ENCODE results near the gene TPRG1L.
A peak's percentile ranks its signal among the peaks of the same experiment; 100 is the strongest.

TPRG1L gene

GRCh38 chr1:3614755-3615742 lies 9.8 kb upstream of the TPRG1L start:
- H3K4me3 ChIP-seq (ENCODE audit: control insufficient read depth, low read depth, low read length), result no peak overlapping the region
- TF ChIP-seq CTCF (IDR thresholded peaks at IDR 0.05; ENCODE audit: control insufficient read depth, insufficient read depth, low read depth, low read length, missing control alignments), result peak; percentile 81
- no peak for DNase-seq (ENCODE audit: low read depth)

DNA sequence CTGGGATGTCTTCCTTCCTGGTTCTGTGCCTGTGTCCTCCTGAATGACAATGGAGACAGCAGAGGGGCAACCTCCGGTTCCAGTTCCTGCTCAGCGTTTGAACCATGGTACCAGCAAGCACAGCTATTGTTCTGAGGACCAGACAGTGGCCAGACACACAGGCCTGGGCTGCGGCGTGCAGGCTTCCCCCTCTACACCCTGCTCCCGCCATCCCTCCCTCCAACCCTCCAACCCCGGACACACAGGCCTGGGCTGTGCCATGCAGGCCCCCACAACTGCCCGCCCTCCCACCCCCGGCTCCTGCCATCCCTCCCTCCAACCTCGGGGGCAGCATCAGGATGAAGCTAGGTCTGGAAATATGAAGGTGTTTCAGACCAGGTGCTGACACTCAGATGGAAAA lies 8.0 kb upstream of the TPRG1L start:
- no peak overlapping the region for H3K4me3 ChIP-seq (ENCODE audit: control insufficient read depth, low read depth, low read length)
- DNase-seq (ENCODE audit: low read depth), result no peak
- no peak for TF ChIP-seq CTCF (IDR thresholded peaks at IDR 0.05; ENCODE audit: control insufficient read depth, insufficient read depth, low read depth, low read length, missing control alignments)

DNA sequence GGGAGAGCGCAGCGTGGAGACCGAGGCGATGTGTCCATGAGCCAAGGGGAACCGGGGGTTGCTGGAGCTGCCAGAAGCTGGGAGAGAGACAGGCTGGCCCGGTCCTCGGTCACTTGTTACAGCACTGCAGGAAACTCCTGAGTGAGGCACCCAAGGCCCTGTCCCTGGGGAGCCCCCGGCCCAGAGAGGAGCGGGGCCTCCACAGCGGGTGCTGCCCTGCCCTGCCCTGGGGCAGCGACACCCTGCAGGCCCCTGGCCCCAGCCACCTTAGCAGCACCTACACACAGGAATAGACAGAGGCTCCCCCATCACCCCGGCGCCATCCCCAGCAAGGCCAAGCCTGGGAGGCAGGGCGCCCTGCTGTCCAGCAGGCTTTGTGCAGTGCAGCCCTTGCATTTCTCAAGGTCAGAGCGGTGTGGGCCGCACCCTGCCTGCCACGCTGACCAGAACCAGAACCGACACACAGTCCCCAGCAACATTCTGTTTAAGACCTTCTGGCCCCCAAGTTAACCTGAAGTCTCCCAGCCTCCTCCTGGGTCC lies 6.9 kb upstream of the TPRG1L start:
- no peak overlapping the region for H3K4me3 ChIP-seq (ENCODE audit: control insufficient read depth, low read depth, low read length)
- DNase-seq (ENCODE audit: low read depth), result no peak
- no peak for TF ChIP-seq CTCF (IDR thresholded peaks at IDR 0.05; ENCODE audit: control insufficient read depth, insufficient read depth, low read depth, low read length, missing control alignments)

GRCh38 chr1:3618531-3618880 lies 6.3 kb upstream of the TPRG1L start:
- TF ChIP-seq CTCF (IDR thresholded peaks at IDR 0.05; ENCODE audit: control insufficient read depth, insufficient read depth, low read depth, low read length, missing control alignments), result no peak
- DNase-seq (ENCODE audit: low read depth), result no peak
- H3K4me3 ChIP-seq (ENCODE audit: control insufficient read depth, low read depth, low read length), result no peak overlapping the region

- peak; percentile 43 for DNase-seq (ENCODE audit: low read depth)
- peak; percentile 87 for TF ChIP-seq CTCF (IDR thresholded peaks at IDR 0.05; ENCODE audit: control insufficient read depth, insufficient read depth, low read depth, low read length, missing control alignments)
- no peak overlapping the region for H3K4me3 ChIP-seq (ENCODE audit: control insufficient read depth, low read depth, low read length)
Measured at GRCh38 chr1:3618881-3619671, 5.7 kb upstream of the TPRG1L start.

DNA sequence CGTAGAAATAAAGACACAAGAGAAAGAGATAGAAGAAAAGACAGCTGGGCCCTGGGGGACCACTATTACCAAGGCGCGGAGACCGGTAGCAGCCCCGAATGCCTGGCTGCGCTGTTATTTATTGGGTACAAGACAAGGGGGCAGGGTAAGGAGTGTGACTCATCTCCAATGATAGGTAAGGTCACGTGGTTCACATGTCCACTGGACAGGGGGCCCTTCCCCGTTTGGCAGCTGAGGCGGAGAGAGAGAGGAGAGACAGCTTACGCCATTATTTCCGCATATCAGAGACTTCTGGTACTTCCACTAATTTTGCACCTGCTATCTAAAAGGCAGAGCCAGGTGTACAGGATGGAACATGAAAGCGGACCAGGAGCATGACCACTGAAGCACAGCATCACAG lies 4.1 kb upstream of the TPRG1L start:
- DNase-seq (ENCODE audit: low read depth), result no peak
- H3K4me3 ChIP-seq (ENCODE audit: control insufficient read depth, low read depth, low read length), result no peak overlapping the region
- no peak for TF ChIP-seq CTCF (IDR thresholded peaks at IDR 0.05; ENCODE audit: control insufficient read depth, insufficient read depth, low read depth, low read length, missing control alignments)

Data from AG09309 (cell line).